GM21447 (cell line): ENCODE data around the gene HRAS.

ENCODE experiments used
- ATAC-seq: cut with Tn5 transposase; IDR thresholded peaks from one replicate; pipeline ENCODE4 v1.9.1; 2021; ENCODE audit not compliant: unreplicated experiment

Gene HRAS

GRCh38 chr11:497565-498296 is 37.6 kb downstream of the HRAS start:
- ATAC-seq, result no peak

- no peak for ATAC-seq
Measured at GRCh38 chr11:496834-497564, 38.4 kb downstream of the HRAS start.

- no peak for ATAC-seq
Measured at GRCh38 chr11:495537-495931, 39.8 kb downstream of the HRAS start.

GRCh38 chr11:494761-495536 is 40.4 kb downstream of the HRAS start:
- no peak for ATAC-seq

GRCh38 chr11:492427-493226 is 42.7 kb downstream of the HRAS start:
- no peak for ATAC-seq

- ATAC-seq, result no peak
Measured at GRCh38 chr11:491358-491757, 44.0 kb downstream of the HRAS start.

- no peak for ATAC-seq
Measured at GRCh38 chr11:490930-491260, 44.5 kb downstream of the HRAS start.

GRCh38 chr11:490186-490929 is 45.0 kb downstream of the HRAS start:
- ATAC-seq, result no peak

- ATAC-seq, result no peak
Measured at GRCh38 chr11:489610-490185, 45.7 kb downstream of the HRAS start.

GRCh38 chr11:488992-489391 is 46.4 kb downstream of the HRAS start:
- no peak for ATAC-seq

GRCh38 chr11:488579-488978 is 46.8 kb downstream of the HRAS start:
- no peak for ATAC-seq

GRCh38 chr11:488062-488461 is 47.3 kb downstream of the HRAS start:
- no peak for ATAC-seq

GRCh38 chr11:487571-488021 is 47.8 kb downstream of the HRAS start:
- ATAC-seq, result no peak

GRCh38 chr11:486189-486588 is 49.2 kb downstream of the HRAS start:
- ATAC-seq, result no peak

- ATAC-seq, result no peak
Measured at GRCh38 chr11:484616-485015, 50.8 kb downstream of the HRAS start.
